ENCODE measurements around the gene KCNF1.

KCNF1 gene

GRCh38 chr2:10880586-10881321, 31.0 kb upstream of the KCNF1 start:
- DNase-seq = no peak

GRCh38 chr2:10882568-10882967, 29.2 kb upstream of the KCNF1 start:
- DNase-seq = no peak

- DNase-seq = no peak
Observed at GRCh38 chr2:10883066-10883465, 28.7 kb upstream of the KCNF1 start.

GRCh38 chr2:10883801-10884478, 27.8 kb upstream of the KCNF1 start:
- no peak for DNase-seq

DNA sequence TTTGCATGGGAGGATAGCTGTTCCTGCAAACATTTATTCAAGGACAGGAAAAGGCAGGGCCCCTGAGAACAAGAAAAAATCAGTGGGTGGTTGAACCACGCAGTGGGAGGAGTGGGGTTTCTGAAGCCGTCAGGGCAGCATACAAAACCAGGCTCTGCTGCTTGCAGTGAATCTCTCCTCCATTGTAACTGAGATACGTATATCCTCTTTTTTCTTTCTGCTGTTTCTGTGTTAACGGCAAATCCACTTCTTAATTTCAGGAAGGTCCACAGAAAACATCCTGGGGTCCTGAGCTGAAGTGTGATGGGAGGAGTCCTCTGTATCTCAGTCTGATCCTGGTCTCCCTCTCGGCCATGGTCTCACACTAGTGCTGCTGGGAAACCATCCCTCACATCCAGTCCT, 27.2 kb upstream of the KCNF1 start:
- no peak for DNase-seq

DNA sequence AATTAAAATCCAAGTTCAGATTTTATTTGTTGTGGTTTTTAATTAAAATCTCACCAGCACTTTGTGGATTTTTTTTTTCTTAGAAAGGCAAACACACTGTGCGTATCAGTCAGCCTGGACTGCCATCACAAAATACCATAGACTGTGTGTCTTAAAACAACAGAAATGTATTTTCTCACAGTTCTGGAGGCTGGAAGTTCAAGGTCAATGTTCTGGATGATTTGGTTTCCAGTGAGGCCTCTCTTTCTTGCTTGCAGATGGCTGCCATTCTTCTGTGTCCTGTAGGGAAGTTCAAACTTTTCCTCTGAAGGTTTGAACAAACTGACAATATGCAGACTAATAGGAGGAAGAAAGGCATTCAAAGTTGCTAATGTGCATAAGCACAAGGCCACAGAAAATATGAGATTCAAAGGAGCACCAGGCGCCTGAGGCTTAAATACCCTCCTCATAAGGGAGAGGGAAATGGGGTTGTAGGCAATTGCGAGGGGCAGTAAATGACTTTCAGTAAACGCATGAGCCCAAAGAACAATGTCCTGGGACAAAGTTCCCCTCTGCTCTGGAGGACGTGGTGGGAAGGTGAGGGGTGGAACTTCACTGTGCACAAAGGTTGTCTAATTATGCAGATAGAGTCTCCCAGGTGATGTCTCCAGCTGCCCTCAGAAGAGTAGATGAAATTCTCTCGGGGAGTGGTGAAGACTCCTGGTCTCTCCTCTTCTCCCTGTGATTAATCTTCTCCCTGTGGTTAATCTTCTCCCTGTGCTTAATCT, 26.5 kb upstream of the KCNF1 start:
- DNase-seq = no peak

- no peak for DNase-seq
Observed at GRCh38 chr2:10887476-10887875, 24.3 kb upstream of the KCNF1 start.

- no peak for DNase-seq
Observed at GRCh38 chr2:10889651-10890215, 22.0 kb upstream of the KCNF1 start.

- no peak for DNase-seq
Observed at GRCh38 chr2:10890706-10891270, 20.9 kb upstream of the KCNF1 start.

DNA sequence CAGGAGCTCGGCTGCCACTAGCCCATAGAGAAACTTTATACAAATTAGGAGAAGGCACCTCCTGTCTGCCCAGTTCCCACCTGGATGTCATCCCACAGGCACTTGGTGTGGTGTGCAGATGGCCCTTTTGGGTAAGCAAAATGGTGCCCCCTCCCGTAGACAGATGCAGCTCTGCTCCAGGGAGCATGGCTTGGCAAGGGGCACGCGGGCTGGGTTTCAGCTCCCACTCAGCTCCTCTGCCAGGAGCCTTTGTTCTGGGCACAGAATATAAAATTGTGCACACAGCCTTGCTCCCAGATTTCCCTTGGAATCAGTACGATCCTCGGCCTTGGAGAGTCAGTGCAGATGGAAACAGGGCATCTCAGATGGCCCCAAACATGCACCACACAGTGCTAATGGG, 20.3 kb upstream of the KCNF1 start:
- no peak for DNase-seq

DNA sequence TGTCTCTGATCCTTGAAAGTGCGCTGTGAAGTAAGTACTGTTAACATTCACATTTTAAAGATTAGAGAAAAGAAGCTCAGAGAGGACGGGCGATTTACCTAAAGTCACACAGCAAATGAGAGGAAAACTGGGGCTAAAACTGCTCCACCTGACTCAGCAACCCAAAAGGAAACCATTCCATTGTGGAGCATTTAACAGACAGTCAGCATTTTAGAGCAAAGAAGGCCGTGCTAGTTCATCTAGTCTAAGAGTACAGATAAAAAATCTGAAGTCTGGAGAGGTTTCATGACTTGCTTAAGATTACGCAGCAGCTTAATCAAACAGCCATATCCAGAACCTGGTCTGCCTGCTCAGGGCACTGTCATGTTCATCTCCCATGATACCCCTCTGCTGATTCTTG, 19.9 kb upstream of the KCNF1 start:
- DNase-seq = no peak

DNA sequence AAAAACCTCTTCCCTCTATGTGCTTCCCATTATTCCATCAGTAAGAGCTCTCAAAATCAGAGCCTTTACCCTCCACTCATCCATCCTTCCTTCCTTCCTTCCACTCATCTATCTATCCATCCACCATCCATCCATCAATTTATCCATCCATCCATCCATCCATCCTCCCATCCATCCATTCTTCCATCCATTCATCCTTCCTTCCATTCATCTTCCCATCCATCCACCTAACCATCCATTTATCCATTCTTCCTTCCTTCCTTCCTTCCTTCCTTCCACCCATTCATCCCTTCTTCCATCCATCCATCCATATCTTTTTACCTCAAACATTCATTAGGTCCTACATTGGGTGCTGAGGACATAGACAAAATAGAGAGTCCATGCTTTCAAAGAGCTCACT, 19.4 kb upstream of the KCNF1 start:
- DNase-seq = no peak

GRCh38 chr2:10892796-10893350, 18.9 kb upstream of the KCNF1 start:
- no peak for DNase-seq

- no peak for DNase-seq
Observed at GRCh38 chr2:10894264-10894935, 17.3 kb upstream of the KCNF1 start.

DNA sequence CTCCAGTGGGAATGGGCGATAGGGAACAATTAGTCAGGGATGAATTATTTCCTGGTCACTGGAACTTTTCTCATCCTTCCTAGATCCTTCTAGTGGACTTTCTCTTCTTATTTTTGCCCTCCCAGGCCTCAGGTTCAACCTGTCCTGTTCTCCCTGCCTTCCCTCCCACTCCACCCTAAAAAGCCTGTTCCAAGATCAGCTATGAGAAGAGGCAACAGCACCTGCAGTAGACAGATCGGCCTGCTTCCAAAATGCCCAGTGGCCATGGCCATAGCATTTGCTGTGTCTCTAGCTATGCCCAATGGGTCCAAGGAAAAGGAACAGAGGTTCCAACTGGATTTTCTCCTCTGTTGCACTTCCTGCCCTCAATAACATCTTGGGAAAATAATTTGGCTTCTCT, 16.5 kb upstream of the KCNF1 start:
- no peak for DNase-seq

- no peak for DNase-seq
Observed at GRCh38 chr2:10897956-10898355, 13.8 kb upstream of the KCNF1 start.

GRCh38 chr2:10900216-10901109, 11.3 kb upstream of the KCNF1 start:
- no peak for DNase-seq

DNA sequence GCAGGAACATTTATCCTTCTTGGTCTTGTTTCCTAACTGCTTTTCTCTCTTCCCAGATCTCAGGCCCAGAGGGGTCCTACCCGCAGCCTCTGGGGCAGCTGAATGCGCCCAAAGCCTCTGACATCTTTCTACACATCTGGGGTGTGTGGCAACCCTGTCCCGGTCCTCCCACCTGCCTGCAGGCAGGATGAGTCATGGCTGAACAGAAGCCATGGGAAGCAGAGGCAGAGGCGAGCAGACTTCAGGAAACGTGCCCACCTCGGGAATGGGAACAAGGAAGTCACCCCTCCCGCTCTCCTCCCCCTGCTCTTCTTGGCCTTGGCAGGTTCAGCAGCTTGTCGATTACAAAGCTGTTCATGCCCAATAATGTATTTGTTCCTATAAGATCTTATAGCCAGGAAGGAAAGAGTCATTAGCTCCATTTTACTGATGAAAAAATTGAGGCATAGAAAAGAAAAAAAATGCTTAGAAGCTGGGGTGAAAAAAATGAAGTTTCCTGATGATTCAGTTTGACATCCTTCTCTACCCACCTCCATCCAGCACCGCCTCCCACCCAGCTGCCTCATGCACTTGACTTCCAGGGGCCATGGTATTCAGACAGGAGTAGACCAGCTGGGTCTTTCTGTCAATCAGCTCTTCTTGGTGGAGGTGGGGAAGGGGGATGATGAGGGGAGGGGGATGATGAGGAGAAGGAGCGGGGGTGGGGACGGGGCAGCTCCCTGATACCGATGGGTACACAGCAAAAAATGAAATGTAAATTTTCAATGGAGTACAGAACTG, 10.4 kb upstream of the KCNF1 start:
- DNase-seq = no peak

GRCh38 chr2:10903861-10904210, 7.9 kb upstream of the KCNF1 start:
- no peak for DNase-seq

- DNase-seq = no peak
Observed at GRCh38 chr2:10904455-10904854, 7.3 kb upstream of the KCNF1 start.

Data from NCI-H526 treated with DMSO at 0.1 percent for 48 hours (cell line).